Measurements from ENCODE around the gene PREX1. TPM values are rescaled to one million over a fixed set of nuclear protein-coding genes. Genes with fewer than 3 reads are reported as not detected.

The PREX1 gene
- total and polyA plus RNA-seq, 2 of the 4 experiments (the other 2 are of a cell fraction), result 0.67 to 0.72 TPM

- Histone ChIP-seq H3K4ac (ENCODE audit: low read depth, low read length) (no peak overlapping the region), H4K5ac (ENCODE audit: low read depth, low read length) (no peak overlapping the region), H3K79me1 (ENCODE audit: low read depth in 1 of 2, low read length in 2 of 2) (no peaks in the 10 kb centered on the region), H2BK5ac (ENCODE audit: low read depth, low read length, poor library complexity, severe bottlenecking) (no peak overlapping the region), H3K23ac (ENCODE audit: low read depth, low read length) (no peak overlapping the region), H2AFZ (replicated peaks; ENCODE audit: low read length, poor library complexity) (no peak overlapping the region), H3K18ac (ENCODE audit: low read depth, low read length) (no peak overlapping the region), H3K9me1 (ENCODE audit: insufficient read depth, low read length) (no peaks in the 10 kb centered on the region), H2BK15ac (ENCODE audit: low read depth, low read length) (no peak overlapping the region), H3K9ac (ENCODE audit: low read depth, low read length) (no peak overlapping the region), H3K27me3 (ENCODE audit: control insufficient read depth, insufficient read depth, low read length) (peaks cover 24% of the 10 kb centered on the region), H2BK120ac (ENCODE audit: low read depth, low read length) (no peak overlapping the region), H3K4me2 (ENCODE audit: low read depth, low read length) (no peak overlapping the region), H3K36me3 (ENCODE audit: control insufficient read depth, insufficient read depth, low read length) (no peaks in the 10 kb centered on the region), H4K8ac (ENCODE audit: low read depth in 2 of 2, low read length in 2 of 2) (no peak overlapping the region), H3K4me3 (ENCODE audit: insufficient read depth, low read depth, low read length) (no peak overlapping the region), H3K27ac (ENCODE audit: insufficient read depth, low read length) (no peak overlapping the region), H2AK5ac (ENCODE audit: low read depth, low read length) (no peak overlapping the region), H2AK9ac (replicated peaks; ENCODE audit: low read depth, low read length, poor library complexity) (no peak overlapping the region), H3K14ac (replicated peaks; ENCODE audit: low read depth, low read length) (no peak overlapping the region), H3K4me1 (ENCODE audit: control insufficient read depth, insufficient read depth, low read length) (no peaks in the 10 kb centered on the region), H3K9me3 (ENCODE audit: control insufficient read depth, insufficient read depth, low read length) (no peaks in the 10 kb centered on the region), H4K20me1 (ENCODE audit: insufficient read depth, low read length) (no peaks in the 10 kb centered on the region), H2BK20ac (ENCODE audit: low read depth, low read length) (no peak overlapping the region), H4K91ac (ENCODE audit: insufficient read depth, low read depth, low read length) (no peak overlapping the region), H3K56ac (ENCODE audit: extremely low read depth, insufficient read depth, low read length) (no peak overlapping the region)
- intact Hi-C loops (cut with micrococcal nuclease) (no loop called here), dilution Hi-C loops (cut with HindIII; ENCODE audit: low sequenced_read_pairs, unreplicated experiment) (no loop called here), in situ Hi-C loops (cut with MboI; ENCODE audit: low sequenced_read_pairs) (no loop called here)
- ChIA-PET POLR2A (ENCODE audit: unreplicated experiment) (no interaction called here), CTCF (no interaction called here)
- DNase-seq (no peak), ATAC-seq (ENCODE audit: low read depth) (no peak)
- no CpG with 5 or more reads among the region's 4 CpGs for WGBS, 2 experiments (ENCODE audit: extremely low coverage in 2 of 2, insufficient read length in 1 of 2)
- BruUV-seq (replicated peaks), result no TSS peak
- TF ChIP-seq MAFK (IDR thresholded peaks at IDR 0.05; ENCODE audit: low read depth, low read length) (no peak), CHD1 (IDR thresholded peaks at IDR 0.05; ENCODE audit: low read depth, low read length) (no peak), BHLHE40 (IDR thresholded peaks at IDR 0.05; ENCODE audit: low read depth, low read length) (no peak), MAZ (IDR thresholded peaks at IDR 0.05; ENCODE audit: borderline replicate concordance, low read depth, low read length) (no peak), RCOR1 (IDR thresholded peaks at IDR 0.05; ENCODE audit: insufficient replicate concordance, low read length) (no peak), POLR2A (IDR thresholded peaks at IDR 0.05; ENCODE audit: low read depth, low read length) (no peak), ELK1 (IDR thresholded peaks at IDR 0.05; ENCODE audit: borderline replicate concordance, low read depth, low read length) (no peak), RAD21 (IDR thresholded peaks at IDR 0.05; ENCODE audit: low read length) (no peak), NFE2L2 (IDR thresholded peaks at IDR 0.05; ENCODE audit: low read depth, low read length) (no peak), CEBPB (IDR thresholded peaks at IDR 0.05; ENCODE audit: low read depth, low read length) (no peak), RFX5 (IDR thresholded peaks at IDR 0.05; ENCODE audit: low read depth, low read length) (no peak), MXI1 (IDR thresholded peaks at IDR 0.05; ENCODE audit: borderline replicate concordance, low read depth, low read length) (no peak), FOS (IDR thresholded peaks at IDR 0.05; ENCODE audit: low read depth, low read length) (no peak), SMC3 (IDR thresholded peaks at IDR 0.05; ENCODE audit: low read depth, low read length) (no peak)
- TF ChIP-seq, protein P1, sequence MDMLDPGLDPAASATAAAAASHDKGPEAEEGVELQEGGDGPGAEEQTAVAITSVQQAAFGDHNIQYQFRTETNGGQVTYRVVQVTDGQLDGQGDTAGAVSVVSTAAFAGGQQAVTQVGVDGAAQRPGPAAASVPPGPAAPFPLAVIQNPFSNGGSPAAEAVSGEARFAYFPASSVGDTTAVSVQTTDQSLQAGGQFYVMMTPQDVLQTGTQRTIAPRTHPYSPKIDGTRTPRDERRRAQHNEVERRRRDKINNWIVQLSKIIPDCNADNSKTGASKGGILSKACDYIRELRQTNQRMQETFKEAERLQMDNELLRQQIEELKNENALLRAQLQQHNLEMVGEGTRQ (IDR thresholded peaks at IDR 0.05; ENCODE audit: low read depth, low read length), result no peak
- TF ChIP-seq, protein P2, sequence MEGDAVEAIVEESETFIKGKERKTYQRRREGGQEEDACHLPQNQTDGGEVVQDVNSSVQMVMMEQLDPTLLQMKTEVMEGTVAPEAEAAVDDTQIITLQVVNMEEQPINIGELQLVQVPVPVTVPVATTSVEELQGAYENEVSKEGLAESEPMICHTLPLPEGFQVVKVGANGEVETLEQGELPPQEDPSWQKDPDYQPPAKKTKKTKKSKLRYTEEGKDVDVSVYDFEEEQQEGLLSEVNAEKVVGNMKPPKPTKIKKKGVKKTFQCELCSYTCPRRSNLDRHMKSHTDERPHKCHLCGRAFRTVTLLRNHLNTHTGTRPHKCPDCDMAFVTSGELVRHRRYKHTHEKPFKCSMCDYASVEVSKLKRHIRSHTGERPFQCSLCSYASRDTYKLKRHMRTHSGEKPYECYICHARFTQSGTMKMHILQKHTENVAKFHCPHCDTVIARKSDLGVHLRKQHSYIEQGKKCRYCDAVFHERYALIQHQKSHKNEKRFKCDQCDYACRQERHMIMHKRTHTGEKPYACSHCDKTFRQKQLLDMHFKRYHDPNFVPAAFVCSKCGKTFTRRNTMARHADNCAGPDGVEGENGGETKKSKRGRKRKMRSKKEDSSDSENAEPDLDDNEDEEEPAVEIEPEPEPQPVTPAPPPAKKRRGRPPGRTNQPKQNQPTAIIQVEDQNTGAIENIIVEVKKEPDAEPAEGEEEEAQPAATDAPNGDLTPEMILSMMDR (conservative IDR thresholded peaks at IDR 0.05; ENCODE audit: low read depth, low read length), result no peak
Measured at GRCh38 chr20:48610996-48611395, 216.8 kb downstream of the PREX1 start.
